NCI-H187 treated with DMSO at 0.1 percent for 48 hours (cell line): ENCODE measurements around the gene TSHZ3.

Experiments used
- DNase-seq: peaks from one replicate; lab custom pipeline; 2025; lab: John Stamatoyannopoulos, UW

TSHZ3 gene

GRCh38 chr19:31354799-31355664 is 5.8 kb upstream of the TSHZ3 start:
- DNase-seq = no peak

GRCh38 chr19:31354316-31354715 is 5.1 kb upstream of the TSHZ3 start:
- DNase-seq = no peak

- DNase-seq = no peak
Observed at GRCh38 chr19:31353833-31354232, 4.6 kb upstream of the TSHZ3 start.

- no peak for DNase-seq
Observed at GRCh38 chr19:31352782-31353651, 3.8 kb upstream of the TSHZ3 start.

GRCh38 chr19:31352296-31352781 is 3.1 kb upstream of the TSHZ3 start:
- DNase-seq = no peak

GRCh38 chr19:31351855-31352195 is 2.6 kb upstream of the TSHZ3 start:
- DNase-seq = no peak

- DNase-seq = no peak
Observed at GRCh38 chr19:31351056-31351854, 2.0 kb upstream of the TSHZ3 start.

GRCh38 chr19:31350693-31351055 is 1.4 kb upstream of the TSHZ3 start:
- no peak for DNase-seq

GRCh38 chr19:31350033-31350692 is 927 bp upstream of the TSHZ3 start:
- no peak for DNase-seq

- no peak for DNase-seq
Observed at GRCh38 chr19:31348481-31349159, 616 bp downstream of the TSHZ3 start.

- DNase-seq = no peak
Observed at GRCh38 chr19:31347828-31348392, 1.3 kb downstream of the TSHZ3 start.

- no peak for DNase-seq
Observed at GRCh38 chr19:31347354-31347753, 1.9 kb downstream of the TSHZ3 start.

- DNase-seq = no peak
Observed at GRCh38 chr19:31346184-31347059, 2.8 kb downstream of the TSHZ3 start.

- DNase-seq = no peak
Observed at GRCh38 chr19:31344403-31344802, 4.8 kb downstream of the TSHZ3 start.

- no peak for DNase-seq
Observed at GRCh38 chr19:31342926-31343325, 6.3 kb downstream of the TSHZ3 start.

GRCh38 chr19:31340042-31341025 is 8.9 kb downstream of the TSHZ3 start:
- no peak for DNase-seq

- DNase-seq = no peak
Observed at GRCh38 chr19:31339411-31339810, 9.8 kb downstream of the TSHZ3 start.

GRCh38 chr19:31338069-31338776 is 11.0 kb downstream of the TSHZ3 start:
- no peak for DNase-seq
